Stimulated activated CD4-positive, alpha-beta T cell treated with anti-CD3 and anti-CD28 coated beads, Interleukin-4, amount 100 ng/mL, for 1 hour (primary cell): ENCODE results near the gene KRT33A.
"Not testable (repeated sequence)": the region's sequence is repeated elsewhere in the genome, so short reads cannot be mapped to it uniquely, and the experiment has no call there.

Source experiments
- DNase-seq: peaks from one replicate; pipeline ENCODE4 v3.0.0-alpha.2; 2020

The KRT33A gene

DNA sequence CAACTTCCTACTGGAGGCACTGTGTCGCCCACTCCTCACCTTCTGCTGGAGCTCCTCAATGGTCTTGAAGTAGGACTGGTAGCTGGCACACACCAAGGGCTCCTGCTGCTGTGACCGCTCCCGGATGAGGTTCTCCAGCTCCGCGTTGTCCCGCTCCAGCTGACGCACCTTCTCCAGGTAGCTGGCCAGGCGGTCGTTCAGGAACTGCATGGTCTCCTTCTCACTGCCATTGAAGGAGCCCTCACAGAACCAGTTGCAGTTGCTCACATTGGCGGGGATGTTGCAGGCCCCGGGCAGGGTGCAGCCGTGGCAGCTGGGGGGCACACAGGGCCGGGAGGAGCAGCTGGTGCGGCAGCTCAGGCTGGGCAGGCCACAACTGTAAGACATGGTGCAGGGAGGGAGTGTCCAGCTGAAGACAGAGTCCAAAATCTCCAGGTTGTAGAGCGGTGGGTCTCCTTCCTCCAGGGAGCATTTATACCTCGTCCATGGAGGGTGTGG is at the start of gene KRT33A:
TSS of gene KRT33A (minus strand) at position 448 of the 498 bp plus-strand sequence. CDS start at position 387, 61 bp downstream.
- DNase-seq = not testable (repeated sequence)

DNA sequence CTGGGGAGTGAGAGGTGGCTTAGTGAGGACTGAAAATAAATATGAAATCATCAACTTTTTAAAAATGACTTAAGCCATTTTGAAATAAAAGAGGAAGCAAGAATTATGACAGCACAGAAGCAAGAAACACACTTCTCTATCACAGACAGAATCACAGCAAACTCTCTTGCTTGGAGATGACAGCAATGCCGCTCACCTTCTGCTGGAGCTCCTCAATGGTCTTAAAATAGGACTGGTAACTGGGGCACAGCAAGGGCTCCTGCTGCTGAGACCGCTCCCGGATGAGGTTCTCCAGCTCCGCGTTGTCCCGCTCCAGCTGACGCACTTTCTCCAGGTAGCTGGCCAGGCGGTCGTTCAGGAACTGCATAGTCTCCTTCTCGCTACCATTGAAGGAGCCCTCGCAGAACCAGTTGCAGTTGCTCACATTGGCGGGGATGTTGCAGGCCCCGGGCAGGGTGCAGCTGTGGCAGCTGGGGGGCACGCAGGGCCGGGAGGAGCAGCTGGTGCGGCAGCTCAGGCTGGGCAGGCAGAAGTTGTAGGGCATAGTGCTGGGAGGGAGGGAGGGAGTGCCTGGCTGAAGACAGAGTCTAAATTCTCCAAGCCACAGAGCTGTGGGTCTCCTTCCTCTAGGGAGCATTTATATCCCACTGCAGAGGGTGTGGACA is 46.5 kb upstream of the KRT33A start, which contains the start of gene KRT31:
TSS of gene KRT31 (minus strand) at position 613 of the 665 bp plus-strand sequence. CDS start at position 544, 69 bp downstream.
- DNase-seq = no peak

DNA sequence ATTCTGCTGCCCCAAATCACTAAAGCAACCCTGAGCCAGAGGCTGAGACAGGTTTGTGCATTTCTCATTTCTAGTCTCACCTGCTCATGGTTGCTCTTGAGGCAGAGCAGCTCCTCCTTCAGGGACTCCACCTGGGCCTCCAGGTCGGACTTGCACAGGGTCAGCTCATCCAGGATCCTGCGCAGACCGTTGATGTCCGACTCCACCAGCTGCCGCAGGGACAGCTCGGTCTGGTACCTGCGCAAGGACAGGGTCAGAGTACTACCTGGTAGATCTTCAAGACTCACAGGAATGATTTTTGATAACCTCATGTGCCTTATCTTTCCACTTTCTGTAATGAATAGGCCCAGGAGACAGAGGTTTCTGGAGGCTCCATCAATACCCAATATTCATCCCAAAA is 45.7 kb upstream of the KRT33A start:
- DNase-seq = no peak

DNA sequence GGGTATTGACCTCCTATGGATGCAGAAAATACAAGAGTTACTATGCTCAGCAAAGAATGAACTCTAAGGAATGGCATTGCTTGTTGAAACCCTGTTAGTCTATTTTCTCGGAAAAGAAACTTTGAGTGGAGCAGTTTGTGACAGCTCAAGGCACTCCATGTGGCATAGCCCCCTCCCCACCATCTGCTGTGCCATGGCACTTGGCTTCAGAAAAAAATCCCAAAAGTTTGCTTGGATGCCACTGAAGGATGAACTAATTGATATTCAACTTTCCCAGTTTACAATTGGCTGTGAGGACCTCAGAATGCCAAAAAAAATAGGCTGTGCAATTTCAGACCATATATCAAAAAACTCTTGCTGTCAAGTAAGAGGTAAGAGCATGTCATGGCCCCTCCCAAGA is 45.0 kb upstream of the KRT33A start:
- DNase-seq = no peak

DNA sequence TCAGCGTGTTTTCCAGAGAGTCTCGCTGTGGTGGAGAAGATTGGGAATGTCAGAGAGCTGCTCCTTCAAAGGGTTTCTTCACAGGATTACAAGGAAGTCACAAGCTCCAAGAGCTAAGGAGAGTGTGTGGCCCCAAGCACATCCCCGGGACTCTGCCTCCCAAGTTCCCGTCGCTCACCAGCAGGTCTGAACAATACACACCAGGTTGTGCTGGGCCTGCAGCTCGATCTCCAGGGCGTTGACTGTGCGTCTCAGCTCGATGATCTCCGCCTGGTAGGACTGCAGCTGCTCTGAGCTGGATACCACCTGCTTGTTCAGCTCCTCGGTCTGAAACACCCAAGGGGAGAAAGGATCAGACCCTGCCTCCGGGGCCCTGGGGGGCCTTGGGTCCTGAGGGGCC is 44.4 kb upstream of the KRT33A start:
- not testable (repeated sequence) for DNase-seq

DNA sequence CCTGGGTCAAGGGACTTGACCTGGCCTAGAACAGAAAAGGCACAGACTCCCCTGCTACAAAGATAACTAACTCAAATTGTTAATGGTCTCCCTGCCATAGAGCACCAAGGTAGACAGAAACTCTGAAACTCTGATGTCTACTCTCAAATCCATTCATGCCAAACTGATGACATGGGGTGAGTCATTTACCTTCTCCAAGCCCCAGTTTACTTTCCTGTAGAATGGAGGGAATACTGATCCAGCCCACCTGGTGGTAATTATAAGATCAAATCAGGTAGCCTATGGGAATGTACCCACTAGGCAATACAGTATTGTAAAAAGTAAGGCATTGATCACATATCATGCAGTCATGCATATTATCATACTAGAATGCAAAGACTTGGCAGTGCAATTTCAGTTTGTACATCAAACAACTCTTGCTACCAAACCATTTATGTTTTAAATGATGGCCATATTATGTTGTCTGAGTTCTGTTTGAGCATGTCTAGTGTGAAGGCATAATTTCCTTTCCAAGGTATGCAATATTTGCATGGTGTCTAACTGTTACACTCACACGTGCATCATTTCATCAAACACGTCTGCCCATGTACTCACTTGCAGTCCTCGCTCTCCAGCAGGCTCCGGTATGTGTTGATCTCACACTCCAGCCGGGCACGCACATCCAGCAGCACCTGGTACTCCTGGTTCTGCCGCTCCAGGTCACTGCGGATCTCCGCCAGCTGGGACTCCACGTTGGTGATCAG is 43.8 kb upstream of the KRT33A start:
- DNase-seq = no peak

DNA sequence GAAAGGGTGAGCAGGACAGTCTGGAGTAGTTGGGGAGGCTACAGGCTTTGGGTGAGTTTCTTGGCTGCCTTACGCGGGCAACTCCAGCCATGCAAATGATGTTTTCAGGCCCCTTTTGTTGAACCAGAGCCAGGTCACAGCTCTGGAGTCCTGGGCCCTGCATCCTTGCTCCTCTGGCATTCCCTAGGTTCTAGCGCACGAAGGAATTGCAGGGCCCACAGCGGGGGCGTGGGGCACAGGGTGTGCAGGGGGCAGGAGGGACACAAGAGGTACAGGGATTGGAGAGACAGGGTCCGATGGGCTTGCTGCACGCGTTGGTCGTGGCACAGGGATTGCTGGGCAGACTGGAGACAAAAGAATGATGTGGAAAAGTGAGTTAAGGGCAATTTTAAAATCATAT is 43.2 kb upstream of the KRT33A start:
- DNase-seq = no peak

DNA sequence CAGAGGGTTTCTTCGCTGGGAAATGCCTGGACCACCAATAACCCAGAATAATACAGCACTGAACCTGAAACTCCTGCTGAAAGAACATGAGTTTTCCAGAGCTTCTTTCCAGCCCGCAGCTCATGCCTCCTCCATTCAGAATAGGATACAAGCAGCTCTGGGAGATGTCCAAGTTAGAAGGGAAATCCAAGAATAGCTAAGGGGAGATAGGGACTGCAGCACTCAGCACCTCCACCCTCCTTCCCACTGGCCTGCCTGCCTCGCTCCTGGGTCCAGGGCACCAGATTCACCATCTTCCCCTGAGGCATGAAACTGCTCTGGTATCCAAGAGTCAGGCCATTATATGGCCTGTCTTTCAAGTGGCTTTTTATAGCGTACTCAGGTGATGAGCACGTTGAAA is 42.7 kb upstream of the KRT33A start:
- DNase-seq = no peak

DNA sequence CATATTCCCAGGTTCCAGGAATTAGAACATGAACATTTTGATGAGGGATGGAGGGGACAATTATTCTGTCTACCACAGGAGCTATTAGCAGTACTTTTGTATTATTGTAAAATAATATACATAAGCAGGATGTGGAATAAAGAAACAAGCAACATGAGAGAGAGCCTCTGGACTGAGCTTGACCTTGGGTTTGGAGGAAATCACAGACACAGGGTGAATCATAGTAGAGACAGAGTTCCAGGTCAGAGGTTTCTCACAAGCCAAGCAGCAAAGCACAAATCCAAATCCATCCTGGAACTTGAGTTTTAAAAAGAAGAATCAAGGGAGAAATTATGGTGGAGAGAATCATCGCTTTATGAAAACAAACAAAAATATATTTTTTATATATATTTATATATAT is 41.6 kb upstream of the KRT33A start:
- no peak for DNase-seq

DNA sequence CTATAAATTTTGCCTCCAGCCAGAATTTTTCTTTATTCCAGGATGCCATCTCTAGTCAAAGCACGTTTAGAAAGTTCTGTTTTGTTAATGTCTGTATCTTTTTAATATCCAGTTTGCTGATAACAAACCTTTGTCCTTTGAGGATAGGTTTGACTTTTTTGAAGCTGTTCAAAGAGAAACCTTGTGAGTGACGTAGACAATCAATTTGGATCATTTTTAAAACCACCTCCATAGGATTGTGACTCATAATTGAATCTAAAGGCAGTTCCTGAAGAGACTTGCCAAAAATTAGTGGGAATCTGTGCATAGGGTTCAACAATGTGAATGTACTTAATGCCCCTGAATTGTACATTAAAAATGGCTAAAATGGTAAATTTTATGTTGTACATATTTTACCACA is 40.9 kb upstream of the KRT33A start:
- DNase-seq = no peak

DNA sequence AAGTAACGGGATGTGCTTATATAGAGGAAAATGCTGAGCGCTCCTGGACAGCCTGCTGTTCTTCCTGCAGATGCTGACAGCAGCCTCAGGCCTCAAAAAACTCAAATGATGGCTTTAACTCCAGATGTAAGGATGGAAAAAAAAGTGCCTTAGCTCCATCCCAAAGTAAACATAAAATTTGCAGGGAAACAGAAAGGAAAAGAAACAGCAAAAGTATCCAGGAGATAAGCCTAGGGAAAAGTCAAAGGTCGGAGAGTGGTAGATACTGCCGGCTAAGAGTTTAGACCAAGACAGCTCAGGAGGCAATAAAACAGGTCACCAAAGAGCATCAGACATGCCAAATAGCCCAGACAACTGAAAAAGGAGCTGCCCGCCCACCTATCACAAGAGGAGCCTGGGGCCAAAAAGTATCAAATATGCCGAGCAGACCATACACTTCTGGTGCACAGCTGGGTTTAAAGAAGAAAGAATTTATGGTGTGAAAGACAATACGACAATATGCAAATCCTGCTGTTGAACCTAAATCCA is 39.8 kb upstream of the KRT33A start:
- no peak for DNase-seq

DNA sequence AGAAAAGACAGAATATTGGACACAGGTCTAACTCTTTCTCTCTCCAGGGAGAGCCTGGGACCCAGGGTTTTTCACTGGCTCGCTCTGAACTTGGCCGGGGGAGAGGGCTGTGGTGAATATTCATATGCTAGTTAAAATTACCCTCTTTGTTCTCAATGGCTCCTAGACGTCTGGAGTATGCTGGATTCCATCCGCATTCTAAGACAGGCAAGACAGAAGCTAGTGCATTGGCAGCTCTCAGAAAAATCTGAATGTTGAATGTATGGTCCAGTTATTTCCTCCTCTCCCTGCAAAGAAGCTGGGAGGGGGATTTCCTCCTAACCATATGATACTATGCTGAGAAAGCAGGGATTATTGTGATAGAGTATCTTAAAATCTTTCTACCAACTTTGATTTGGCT is 37.0 kb upstream of the KRT33A start:
- no peak for DNase-seq

DNA sequence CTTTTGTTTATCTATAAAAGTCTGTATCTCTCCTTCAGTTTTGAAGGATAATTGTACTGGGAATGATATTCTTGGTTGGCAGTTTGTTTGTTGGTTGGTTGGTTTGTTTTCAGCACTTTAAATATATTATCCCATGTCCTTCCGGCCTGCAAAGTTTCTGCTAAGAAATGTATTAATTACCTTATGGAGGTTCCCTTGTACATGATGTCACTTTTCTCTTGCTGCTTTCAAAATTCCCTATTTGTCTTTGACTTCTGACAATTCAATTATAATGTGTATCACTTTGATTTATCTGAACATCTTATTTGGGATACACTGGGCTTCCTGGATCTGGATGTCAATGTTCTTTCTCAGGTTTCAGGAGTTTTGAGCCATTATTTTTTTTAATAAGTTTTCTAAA is 35.6 kb upstream of the KRT33A start:
- DNase-seq = no peak

DNA sequence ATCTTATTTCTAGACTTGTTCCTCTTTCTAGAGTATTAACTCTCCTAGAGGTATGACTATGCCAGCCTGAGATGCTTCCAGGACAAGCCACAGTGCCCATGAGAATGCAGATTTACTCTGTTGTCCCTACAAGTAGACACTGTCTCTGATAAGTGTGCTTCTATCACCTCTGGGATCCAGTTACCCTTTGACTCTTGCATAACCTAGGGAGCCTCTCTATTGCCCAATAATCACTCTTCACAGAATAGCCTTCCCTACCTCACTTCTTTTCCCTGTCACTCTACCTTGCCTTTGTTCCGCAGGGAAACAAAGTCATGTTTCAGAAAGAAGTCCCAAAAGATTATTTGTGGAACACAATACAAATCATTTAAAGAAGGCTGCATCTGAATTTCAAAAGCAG is 33.1 kb upstream of the KRT33A start:
- DNase-seq = no peak

DNA sequence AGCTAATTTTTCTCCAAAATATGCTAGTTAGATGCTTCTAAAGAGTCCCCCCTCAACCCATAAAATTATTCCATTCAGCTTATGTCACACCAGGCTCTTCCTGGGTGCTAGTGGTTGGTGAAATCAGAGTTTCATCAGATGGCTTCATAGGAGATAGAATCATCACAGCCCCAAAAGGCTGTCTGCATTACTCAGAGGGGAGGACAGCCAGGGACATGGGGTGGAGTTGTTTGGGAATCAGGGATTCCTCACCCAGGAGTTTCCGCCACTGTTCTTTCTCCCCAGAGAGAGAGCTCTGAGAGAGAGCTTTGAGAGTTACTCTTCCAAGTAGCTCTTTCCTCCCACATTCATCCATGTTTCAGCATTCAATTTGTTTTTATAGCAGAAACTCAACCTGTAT is 31.8 kb upstream of the KRT33A start:
- DNase-seq = no peak

DNA sequence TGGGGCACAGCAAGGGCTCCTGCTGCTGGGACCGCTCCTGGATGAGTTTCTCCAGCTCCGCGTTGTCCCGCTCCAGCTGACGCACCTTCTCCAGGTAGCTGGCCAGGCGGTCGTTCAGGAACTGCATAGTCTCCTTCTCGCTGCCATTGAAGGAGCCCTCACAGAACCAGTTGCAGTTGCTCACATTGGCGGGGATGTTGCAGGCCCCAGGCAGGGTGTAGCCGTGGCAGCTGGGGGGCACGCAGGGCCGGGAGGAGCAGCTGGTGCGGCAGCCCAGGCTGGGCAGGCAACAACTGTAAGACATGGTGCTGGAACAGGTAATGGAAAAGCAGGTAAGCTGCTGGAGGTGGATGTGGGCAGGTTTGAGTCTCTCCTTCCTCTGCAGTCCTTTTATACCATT is 31.3 kb upstream of the KRT33A start, which contains the start of gene KRT34:
TSS of gene KRT34 (minus strand) at position 364 of the 400 bp plus-strand sequence. CDS start at position 304, 60 bp downstream.
- not testable (repeated sequence) for DNase-seq

DNA sequence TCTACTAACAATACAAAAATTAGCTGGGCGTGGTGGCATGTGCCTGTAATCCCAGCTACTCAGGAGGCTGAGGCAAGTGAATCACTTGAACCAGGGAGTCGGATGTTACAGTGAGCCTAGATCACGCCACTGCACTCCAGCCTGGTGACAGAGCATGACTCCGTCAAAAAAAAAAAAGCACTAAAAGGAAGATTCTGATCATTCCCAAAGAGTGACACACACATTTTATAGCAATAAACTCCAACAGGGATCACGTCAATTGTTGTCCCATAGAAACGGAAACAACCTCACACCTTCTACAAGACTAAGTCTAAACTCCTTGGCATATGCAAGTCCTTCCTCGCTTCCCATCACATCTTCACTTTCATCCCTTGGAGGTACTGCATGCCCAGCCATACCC is 29.5 kb upstream of the KRT33A start:
- not testable (repeated sequence) for DNase-seq

DNA sequence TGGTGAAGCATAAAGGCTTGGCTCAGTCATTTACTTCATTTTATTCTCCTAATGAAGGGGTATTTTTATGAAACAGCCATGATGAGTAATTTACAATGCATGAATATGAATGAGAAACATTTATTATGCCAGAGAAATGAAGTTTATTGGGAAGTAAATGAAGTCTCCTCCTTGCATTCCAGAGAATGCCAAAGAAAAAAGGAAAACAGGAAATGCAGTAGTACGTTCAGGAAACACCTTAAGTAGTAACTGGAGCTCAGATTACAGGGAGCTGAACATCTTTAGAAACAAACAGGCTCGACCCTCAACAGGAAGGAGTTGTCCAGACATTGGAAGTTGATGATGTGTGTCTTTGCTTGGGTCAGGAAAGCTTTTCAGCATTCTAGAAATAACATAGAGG is 26.9 kb upstream of the KRT33A start:
- DNase-seq = no peak

DNA sequence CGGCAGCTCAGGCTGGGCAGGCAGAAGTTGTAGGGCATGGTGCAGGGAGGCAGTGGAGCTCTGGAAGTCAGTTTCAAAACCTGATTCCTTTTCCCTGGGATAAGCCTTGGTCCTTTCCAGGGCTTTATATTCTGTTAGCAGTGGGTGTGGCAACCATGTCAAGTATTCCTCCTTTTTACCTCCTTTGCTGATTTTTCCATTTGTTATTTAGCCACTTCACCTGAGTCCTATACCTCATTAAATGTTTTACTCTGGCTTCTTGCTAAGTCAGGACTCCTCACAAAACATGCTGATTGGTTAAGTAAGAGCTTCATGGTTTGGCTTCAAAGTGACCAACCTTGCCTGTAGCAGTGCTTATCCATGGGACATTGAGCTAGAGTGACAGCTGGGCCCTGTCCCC is 19.1 kb upstream of the KRT33A start, which contains the start of gene KRT33B:
TSS of gene KRT33B (minus strand) at position 101 of the 400 bp plus-strand sequence. CDS start at position 38, 63 bp downstream.
- no peak for DNase-seq

DNA sequence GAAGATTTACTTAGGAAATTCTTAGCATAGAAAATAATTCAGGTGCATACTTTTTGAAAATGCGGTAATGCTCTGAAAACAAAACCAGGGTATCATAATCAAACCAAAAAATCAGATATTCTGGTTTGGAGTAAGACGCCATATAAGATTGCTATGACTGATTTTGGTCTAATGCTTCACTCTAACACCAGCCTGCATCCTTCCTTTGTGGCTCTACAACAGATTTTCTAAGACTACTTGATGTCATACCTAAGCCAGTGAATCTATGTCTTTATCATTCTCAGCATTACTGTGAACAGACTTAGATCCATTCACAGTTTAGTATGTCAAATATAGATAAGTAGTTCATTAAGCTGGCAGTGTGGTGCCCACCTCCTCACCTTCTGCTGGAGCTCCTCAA is 18.4 kb upstream of the KRT33A start:
- no peak for DNase-seq

DNA sequence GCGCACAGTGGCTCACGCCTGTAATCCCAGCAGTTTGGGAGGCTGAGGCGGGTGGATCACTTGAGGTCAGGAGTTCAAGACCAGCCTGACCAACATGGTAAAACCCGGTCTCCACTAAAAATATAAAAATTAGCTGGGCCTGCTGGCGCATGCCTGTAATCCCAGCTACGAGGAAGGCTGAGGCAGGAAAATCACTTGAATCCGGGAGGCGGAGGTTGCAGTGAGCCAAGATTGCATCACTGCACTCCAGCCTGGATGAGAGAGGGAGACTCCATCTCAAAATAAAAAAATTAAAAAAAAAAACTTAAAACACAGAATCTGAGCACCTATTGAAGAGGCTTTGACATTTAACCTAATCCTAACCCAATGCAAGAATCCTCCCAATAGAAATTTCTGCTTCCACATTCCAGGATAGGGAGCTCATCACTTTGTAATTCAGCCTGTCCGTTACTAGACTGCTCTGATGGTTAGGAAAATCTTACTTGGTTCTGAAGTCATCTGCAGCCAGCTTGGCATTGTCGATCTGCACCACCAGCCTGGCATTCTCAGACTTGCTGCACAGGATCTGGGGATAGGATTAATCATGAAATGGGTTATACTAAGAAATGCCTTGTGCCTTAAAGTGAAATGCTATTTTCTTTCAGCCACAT is 16.9 kb upstream of the KRT33A start:
- DNase-seq = no peak

DNA sequence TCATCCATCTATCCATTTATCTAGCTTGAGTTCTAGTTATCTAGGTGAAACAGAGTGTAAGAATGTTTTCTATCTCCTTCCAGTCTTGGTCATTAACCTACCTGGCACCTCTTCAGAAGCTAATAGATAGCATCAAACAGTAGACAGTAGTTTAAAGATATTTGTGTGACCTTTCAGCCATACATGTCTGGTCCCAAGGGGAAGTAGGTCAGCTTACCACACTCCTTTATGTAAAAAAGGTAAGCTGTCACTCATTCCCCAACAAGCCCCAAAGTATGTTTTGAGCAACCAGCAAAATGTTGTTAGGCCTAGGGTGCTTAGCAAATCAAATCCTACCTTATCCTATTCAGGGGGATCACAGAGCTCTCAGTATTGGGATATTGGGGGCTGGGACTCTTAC is 15.4 kb upstream of the KRT33A start:
- no peak for DNase-seq

DNA sequence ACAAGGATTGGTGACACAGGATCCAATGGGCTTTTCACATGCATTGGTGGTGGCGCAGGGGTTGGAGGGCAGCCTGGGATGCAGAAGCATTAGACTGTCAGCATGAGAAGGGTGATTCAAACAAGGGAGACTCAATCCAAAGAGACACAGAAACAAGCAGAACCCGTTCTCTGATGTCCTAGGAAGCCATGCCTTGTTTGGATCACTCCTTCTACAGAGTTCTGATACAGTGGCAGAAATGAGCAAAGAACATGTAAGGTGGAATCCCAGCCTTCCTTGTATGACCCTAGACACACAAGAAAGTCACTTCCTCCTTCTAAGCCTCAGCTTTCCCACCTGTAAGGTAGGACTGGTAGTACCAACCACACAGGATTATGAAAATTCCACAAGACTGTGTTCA is 13.3 kb upstream of the KRT33A start:
- no peak for DNase-seq
